GM18870 (cell line): ENCODE results near the gene MYH13.

Experiments
- ATAC-seq: cut with Tn5 transposase; IDR thresholded peaks from one replicate; pipeline ENCODE4 v1.9.1; 2021; ENCODE audit warnings: moderate library complexity; ENCODE audit not compliant: unreplicated experiment

Gene MYH13

DNA sequence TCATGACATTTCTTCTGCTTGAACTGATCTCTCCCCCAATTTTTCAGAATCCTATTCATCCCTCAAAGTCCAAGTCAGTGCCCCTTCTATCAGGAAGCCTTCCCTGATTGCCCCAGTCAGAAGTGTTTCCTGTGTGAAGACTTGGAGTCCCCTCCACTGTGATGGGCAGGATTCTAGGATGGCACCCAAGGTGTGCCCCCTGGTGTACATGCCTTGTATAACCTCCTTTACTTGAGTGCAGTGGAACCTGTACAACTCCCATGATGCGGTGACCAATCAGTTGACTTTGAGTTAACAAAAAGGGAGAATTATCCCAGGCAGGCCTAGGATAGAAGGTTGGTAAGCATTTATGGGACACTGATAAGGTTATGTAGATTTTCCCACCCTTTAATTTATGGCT, 23.4 kb downstream of the MYH13 start:
- ATAC-seq, result no peak

DNA sequence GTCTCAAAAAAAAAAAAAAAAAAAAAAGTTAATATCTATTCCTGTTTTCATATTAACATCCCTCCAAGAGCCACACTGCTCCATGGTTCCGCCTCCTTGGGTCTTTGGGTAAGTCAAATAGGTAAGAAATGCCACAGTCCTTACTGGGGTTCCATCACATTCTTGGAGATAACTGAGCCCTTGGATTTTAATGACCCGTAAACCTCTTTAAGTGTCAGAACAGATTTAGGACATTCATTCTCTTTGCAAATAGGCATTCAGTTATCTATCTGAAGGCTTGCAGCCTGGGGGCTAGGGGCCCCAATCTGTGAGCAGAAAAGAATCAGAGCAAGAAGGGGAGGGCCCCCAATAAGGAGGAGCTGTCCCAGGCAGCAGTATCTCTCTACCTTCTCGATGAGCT, 28.0 kb downstream of the MYH13 start:
- no peak for ATAC-seq

DNA sequence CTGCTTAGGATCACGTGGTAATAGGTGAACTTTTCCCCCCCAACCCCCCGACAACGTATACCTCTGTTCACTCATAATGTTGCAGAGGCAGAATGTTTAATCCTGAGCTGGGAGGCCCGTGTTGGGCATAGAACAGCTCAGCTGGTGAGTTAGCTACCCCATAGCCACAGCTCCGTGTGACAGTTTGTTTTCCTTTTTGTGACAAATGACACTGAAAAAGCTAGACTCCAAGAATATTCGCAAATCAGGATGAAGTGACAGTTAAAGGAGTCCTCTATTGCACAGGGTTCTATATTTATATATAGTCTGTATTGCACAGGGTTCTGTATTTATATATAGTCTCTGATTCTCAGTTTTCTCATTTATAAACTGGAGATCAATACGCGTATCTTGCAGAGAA, 33.8 kb downstream of the MYH13 start:
- no peak for ATAC-seq

DNA sequence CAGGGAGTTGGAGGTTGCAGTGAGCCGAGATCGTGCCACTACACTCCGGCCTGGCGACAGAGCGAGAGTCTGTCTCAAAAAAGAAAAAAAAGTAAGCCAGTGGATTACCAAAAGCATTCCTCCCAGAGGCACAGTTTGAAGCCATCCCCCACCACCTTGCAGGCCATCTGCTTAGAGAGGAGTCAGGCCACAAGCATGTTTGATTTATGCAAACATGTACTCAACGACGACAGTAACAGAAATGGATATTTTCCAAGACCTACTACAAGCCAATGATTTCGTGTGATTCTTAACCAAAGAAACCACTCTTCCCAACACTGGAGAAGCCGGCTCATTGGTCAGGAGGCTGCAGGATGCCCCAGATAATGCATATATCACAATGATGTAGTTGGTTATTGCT, 34.8 kb downstream of the MYH13 start:
- ATAC-seq, result no peak

DNA sequence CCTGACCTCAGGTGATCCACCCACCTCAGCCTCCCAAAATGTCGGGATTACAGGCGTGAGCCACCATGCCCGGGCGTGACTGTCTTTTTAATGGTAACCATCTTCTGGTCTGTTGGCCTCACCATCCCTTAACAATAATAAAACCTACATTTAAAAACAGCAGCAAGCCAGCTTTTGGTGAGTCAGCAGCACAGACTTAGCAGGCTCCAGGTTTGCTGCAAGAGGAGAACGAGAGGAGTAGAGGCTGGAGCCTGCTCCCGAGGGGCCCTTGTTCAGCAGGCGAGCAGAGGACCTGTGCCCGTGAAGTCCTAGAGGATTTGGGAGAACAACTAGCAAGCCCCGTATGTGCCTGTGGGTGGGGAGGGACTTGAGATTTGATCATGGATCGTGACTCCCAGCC, 35.7 kb downstream of the MYH13 start:
- ATAC-seq, result no peak

DNA sequence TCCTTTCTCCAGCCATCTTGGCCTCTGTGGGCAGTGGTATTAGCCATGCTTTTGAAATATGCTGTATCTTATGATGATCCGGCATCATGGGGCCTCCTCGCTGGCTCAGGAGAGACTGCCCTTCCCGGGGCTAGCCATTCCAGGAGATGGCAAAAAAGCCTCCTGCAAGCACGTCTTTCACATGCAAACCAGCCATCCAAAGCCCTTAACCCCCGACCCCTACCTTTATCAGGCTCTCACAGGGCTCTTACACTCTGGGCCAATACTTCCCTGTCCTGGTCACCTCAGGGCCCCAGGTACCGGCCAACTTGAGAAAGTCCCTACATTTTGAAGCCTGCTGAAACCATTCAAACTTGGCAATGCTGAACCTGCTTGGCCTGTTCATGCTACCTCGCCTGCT, 36.4 kb downstream of the MYH13 start:
- no peak for ATAC-seq

DNA sequence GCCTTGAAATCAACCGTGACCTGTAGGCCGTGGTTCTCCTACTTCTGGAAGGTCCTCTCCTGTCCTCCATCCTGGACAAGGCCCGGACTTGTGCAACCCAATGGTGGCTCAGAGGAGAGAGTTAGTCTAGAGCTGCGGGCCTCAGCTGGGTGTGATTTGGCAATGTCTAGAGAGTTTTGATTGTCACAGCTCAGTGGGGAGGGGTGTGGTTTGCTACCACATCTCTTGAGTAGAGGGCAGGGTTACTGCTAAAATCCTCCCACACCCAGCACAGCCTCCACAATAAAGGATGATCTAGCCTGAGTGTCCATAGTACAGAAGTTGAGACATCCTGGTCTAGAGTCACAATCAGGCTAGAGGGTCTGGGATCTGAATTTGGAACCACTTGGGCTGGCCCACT, 40.3 kb downstream of the MYH13 start:
- ATAC-seq, result no peak

DNA sequence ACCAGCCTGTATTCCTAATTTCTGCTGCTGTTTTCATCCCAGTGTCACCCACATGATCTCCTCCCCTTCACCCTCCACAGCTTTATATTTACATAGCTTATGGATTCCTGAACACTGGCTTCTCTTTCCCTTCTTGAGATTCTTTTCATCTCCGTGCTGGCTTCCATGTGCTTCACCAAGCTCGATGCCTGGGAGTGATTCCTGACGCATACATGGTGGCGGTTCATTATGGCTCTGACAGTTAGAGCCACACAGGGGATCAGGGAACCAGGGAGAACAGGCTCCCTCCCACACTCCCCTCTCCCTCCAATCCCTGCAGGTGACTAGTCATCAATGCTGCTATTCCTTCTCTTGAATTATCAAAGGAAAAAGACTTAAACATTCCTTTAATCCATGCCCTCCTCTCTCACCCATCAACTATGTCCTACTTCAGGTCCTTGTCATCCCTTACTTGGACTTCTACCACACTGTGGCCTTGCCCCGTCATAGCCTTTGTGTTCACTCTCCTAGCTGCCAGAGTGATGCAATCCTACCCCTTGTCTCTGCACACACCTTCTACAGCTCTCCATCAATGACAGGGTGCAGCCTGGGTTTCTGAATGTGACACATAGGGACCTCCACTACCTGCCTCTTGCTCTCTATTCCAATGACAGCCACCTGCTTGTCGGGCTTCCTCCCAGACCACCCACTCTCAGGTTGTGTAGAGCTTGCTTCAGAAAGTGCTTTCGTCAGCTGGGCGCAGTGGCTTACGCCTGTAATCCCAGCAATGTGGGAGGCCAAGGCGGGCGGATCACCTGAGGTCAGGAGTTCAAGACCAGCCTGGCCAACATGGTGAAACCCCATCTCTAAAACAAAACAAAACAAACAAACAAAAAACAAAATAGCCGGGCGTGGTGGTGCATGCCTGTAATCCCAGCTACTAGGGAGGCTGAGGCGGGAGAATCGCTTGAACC, 43.6 kb downstream of the MYH13 start:
- ATAC-seq, result no peak

DNA sequence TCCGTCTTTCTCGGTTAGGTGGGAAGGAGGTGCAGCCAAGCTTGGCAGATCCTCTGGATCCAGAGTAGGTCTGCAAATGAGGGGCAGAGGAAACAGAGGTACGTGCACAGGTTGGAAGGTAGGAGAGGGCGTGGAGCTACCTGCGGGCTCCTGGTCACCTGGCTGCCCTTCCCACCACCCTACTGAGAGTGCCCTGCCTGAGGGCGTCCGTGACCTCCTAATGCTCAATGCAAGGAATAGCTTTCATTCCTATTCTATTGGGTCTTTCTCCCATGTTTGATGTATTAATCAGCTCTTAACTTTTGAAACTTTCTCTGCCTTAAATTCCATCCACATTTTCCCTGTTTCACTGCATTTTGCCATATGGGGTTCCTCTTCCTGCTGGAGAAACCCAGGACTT, 44.6 kb downstream of the MYH13 start:
- no peak for ATAC-seq

DNA sequence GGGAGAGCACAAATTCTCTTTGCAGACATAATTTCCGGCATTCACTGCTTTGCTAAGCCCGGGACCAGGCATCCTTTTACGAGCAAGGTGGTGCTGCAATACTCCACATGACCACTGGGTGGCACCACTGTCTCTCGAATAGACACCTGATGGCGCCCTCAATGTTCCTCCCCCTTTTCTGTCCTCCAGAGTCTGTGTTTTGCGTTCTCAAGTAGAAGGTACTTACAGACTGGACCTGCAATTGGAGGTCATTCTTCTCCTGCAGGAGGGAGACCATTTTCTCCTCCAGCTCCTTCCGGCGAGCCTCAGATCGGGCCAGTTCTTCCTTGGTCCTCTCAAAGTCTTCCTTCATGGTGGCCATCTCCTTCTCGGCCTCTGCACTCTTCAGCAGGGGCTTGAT, 45.2 kb downstream of the MYH13 start:
- no peak for ATAC-seq

DNA sequence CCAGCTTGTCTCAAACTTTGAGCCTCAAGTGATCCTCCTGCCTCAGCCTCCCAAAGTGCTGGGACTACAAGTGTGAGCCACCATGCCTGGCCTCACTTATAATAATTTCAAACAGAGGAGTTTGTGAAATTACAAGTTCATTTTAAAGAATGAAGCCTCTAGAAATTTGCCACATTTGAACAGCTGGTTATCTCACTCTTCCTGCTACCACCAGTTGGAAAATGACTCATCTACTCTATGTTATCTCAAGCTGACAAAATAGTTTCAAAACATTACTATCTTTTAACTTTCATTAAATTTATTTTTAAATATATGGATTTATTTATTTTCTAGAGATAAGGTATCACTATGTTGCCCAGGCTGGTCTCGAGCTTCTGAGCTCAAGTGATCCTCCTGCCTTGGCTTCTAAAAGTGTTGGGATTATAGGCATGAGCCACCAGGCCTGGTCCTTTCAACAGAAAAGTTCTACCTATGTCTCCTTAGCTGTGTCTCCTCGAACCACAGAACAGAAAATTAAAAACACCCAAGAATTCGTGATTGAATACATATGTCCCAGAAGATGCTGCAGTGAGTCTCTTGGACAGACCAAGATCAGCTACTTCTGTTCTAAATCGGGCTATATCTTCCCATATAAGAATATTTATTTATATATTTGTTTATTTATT, 47.6 kb downstream of the MYH13 start:
- no peak for ATAC-seq

DNA sequence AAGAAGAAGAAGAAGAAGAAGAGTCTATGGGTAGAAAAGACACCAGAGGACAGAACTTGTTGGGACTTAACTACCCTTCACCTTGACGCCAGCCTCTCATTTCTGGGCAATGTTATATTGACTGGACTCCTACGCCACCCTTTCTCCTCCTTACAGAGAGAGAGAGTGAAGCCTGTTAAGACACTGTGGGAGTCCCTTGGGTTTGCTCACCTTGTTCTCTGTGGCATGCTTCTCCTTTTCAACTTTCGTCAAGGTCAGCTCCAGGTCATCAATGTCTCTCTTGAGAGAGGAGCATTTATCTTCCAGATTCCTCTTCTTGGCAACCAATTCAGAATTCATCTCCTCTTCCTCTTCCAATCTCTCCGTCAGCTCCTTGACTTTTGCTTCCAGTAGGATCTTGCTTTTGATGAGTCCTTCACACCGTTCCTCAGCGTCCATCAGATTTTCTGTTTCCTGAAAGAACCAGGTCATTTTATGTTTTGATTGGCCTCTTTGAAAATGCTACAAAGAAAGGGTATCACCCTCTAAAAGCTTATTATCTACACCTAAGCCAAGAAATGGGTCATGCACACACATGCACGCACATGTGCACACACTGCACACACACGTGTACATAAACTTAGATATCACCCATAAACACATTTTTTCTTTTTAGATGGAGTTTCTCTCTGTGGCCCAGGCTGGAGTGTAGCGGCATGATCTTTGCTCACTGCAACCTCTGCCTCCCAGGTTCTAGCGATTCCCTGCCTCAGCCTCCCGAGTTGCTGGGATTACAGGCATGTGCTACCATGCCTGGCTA, 48.8 kb downstream of the MYH13 start:
- ATAC-seq, result no peak

DNA sequence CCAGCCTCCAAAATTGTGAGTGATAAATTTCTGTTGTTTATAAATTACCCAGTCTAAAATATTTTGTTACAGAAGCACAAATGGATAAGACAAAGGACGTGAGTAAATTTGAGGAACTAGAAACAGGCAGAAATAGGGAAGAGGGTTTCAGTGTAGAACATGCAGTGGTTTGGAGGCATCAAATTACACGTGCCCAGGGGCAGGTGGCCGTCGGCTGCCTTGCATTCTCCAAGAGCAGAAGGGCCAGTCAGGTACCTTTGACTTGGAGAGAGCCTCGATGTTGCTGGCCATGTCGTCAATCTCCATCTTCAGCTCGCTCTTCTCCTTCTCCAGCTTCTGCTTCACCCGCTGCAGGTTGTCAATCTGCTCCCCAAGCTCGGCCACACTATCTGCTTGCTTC, 54.3 kb downstream of the MYH13 start:
- no peak for ATAC-seq

DNA sequence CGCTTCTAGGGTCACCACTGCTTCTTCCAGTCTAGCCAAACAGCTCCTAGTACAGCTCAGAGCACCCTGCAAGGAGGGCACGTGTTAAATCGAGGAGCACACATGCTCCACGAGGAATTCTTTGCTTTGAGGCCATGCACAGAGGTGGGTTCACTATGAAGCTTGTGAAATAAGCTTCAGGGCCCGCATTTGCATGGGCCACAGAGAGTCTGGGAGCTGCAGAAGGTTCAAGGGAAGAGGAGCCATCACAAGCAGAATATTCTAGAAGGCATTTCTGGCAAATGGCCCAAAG, 55.3 kb downstream of the MYH13 start:
- ATAC-seq, result no peak

DNA sequence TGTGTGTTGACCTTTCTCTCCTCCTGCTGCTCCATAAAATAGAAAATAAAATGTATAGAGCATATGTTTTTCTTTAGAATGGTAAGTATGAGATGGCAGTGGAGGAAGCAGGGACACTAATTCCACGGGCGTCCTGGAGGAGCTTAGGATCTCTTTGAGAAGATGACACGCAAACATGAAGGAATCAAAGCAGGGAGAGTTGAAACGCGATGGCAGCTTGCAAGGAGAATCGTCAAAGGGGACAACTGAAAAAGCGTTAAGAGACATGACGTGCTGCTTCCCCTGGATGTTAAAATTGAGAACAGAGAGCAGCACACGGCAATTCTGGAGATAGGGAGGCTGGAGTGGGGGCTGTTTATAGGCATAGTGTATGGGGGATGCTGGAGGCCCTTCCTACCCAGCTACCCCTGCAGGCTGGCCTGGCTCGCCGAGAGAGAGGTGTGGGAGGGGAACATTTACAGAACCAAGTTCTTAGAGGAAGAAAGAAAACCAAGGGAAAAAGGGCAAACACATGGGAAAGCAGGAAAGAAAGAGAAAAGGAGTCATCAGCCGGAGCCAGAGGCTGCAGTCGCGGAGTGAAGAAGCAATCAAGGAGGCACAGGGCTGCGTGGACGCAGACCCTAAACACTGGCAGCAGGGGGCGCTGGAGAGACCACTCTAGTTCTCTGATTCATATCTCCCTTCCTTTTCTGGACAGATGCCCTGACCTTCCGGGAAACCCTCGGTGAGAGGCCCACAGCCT, 55.8 kb downstream of the MYH13 start:
- no peak for ATAC-seq

DNA sequence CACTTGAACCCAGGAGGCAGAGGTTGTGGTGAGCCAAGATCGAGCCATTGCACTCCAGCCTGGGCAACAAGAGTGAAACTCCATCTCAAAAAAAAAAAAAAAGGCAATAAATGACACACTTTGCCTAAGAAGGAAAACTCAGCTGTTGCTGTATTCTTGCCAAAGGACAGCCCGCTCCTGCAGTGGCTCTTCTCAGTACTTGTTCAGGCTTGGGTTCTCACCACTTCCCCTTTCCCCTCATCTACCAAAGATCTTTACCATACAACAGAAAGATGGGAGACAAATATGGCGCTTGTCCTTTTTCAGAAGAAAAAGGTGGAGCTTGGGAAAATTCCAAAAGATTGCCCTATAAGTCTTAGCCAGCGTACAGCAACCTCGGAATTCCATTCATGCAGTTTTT, 58.5 kb downstream of the MYH13 start:
- ATAC-seq, result no peak

DNA sequence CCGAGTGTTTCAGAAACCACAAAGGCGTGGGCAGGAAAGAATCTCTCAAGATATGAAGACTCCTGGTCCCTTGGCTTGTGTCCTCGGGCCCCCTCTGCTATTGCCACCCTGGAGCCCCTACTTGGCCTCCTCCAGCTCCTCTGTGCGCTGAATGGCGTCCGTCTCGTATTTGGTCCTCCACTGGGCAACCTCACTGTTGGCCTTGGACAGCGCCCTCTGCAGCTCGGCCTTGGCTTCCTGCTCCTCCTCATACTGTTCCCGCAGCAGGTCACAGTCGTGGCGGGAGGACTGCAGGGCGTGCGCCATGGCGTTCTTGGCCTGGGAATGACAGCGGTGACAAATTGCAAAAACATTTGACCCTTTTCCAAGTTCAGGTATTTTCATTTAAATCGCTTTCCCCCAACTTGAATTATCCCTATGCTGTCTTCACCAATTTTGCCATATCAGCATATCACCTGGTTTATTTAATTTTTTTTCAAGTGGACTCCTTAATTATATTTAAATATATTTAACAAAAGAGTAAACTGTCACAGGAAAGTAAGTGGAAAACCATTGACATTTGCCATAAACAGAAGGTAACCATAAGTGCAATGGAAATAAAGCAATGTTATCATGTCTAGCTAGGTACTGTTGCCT, 59.7 kb downstream of the MYH13 start:
- ATAC-seq, result no peak

DNA sequence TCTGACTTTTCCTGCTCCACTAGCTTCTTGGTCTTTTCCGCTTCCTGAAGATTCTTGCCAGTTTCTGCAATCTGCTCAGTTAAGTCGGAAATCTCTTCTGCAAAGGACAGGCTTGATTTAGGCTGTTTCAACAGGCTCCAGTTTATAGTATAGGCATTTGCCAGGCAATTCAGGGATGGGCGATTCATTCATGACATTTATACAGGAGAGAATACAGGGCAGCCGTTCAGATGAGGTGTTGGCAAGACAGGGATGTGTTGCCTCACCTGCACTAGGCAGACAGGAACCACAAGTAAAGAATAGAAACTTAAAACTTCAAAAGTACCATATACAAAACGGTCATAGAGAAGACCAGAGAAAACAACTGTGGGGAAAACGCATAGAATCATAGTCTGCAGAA, 61.7 kb downstream of the MYH13 start:
- ATAC-seq, result no peak

DNA sequence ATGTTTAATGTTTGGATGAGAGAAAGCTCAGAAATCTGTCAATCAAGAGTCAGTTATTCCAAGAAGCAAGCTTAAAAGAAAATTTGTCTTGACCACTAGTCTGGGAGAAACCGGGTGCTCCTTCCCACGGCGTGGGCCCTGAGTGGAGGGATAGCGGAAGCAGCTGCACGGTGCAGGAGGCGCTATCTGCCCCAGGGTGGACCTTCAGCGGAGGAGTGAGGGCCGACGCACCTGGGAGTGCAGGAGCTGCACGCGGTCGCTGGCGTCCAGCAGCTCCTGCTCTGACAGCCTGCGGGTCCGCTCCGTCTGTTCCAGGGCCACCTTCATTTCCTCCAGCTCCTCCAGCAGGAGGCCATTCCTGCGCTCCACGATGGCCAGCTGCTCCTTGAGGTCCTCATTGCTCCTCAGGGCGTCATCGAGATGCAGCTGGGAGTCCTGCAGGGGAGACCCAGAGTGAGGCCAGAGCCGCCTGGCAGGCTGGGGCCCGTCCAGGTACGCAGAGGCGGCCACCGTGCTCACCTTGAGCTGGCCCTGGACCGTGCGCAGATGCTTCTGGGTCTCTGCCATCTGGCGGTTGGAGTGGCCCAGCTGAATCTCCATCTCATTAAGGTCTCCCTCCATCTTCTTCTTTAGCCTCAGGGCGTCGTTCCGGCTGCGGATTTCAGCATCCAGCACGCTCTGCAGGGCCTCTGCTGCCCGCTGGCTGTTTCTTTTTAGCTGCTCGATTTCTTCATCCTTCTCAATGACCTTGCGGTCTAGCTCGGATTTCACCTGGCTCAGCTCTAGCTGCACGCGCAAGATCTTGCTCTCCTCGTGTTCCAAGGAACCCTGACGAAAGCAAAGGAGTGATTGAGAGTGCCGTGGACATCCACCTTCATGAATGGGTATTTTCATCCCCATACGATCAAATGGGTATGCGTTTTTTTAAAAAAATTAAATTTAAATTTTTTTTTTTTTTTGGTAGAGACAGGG, 63.5 kb downstream of the MYH13 start:
- ATAC-seq, result no peak

DNA sequence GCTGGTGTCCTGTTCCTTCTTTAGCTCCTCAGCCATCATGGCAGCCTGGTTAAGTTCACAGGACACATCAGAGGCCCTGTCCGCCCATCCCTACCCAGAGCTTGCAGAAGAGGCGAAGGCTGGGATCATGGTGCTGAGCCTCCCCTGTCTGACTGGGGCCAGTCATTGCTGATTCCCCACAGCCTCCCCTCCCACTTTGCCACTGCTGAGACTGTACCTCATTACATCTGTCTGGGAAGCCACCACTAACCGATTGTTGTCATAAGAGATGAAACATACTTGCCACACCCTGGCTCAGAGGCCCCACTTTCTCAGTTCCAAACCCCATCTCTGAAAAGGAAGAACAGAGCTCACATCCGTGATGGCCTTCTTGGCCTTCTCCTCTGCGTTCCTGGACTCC, 66.2 kb downstream of the MYH13 start:
- ATAC-seq, result no peak
